CD4-positive, alpha-beta T cell treated with Interleukin-12 subunit alpha and Interleukin-12 subunit beta, for 1 hour (primary cell): Measurements from ENCODE around the gene AHDC1.
"Not testable (repeated sequence)": the region's sequence is repeated elsewhere in the genome, so short reads cannot be mapped to it uniquely, and the experiment has no call there.

ENCODE experiments used
- DNase-seq: peaks from one replicate; pipeline ENCODE4 v3.0.0-alpha.2; 2020

AHDC1 gene

GRCh38 chr1:27548858-27549719, 54.9 kb downstream of the AHDC1 start:
- no peak for DNase-seq

GRCh38 chr1:27548136-27548853, 55.6 kb downstream of the AHDC1 start:
- DNase-seq: no peak

GRCh38 chr1:27547220-27548116, 56.5 kb downstream of the AHDC1 start:
- DNase-seq: no peak

GRCh38 chr1:27545876-27546275, 58.1 kb downstream of the AHDC1 start:
- DNase-seq: no peak

- no peak for DNase-seq
Measured at GRCh38 chr1:27545271-27545670, 58.7 kb downstream of the AHDC1 start.

- no peak for DNase-seq
Measured at GRCh38 chr1:27544834-27545233, 59.1 kb downstream of the AHDC1 start.

GRCh38 chr1:27543284-27543683, 60.7 kb downstream of the AHDC1 start:
- DNase-seq: no peak

- DNase-seq: no peak
Measured at GRCh38 chr1:27542463-27543273, 61.3 kb downstream of the AHDC1 start.

- DNase-seq: no peak
Measured at GRCh38 chr1:27539901-27540861, 63.8 kb downstream of the AHDC1 start.

GRCh38 chr1:27538793-27539192, 65.2 kb downstream of the AHDC1 start:
- no peak for DNase-seq

GRCh38 chr1:27538305-27538676, 65.7 kb downstream of the AHDC1 start:
- not testable (repeated sequence) for DNase-seq

GRCh38 chr1:27536767-27537166, 67.2 kb downstream of the AHDC1 start:
- DNase-seq: no peak

- DNase-seq: no peak
Measured at GRCh38 chr1:27536010-27536757, 67.8 kb downstream of the AHDC1 start.

- no peak for DNase-seq
Measured at GRCh38 chr1:27535386-27535785, 68.6 kb downstream of the AHDC1 start.

GRCh38 chr1:27531959-27532685, 71.8 kb downstream of the AHDC1 start:
- DNase-seq: no peak

GRCh38 chr1:27530192-27530591, 73.8 kb downstream of the AHDC1 start:
- DNase-seq: no peak

GRCh38 chr1:27529704-27530018, 74.3 kb downstream of the AHDC1 start:
- no peak for DNase-seq

GRCh38 chr1:27528818-27529703, 74.9 kb downstream of the AHDC1 start:
- DNase-seq: no peak
